Mesothelial cell of epicardium (in vitro differentiated cells): ENCODE results near the gene TGM2. TPM values are rescaled to one million over a fixed set of nuclear protein-coding genes. Genes with fewer than 3 reads are reported as not detected.

Experiments
- DNase-seq, 2 experiments: peaks; one replicate each; pipeline ENCODE4 v3.0.0; 2021; ENCODE audit warnings: low spot score in 2 of 2; ENCODE audit not compliant: unreplicated experiment in 2 of 2
- H3K27ac Mint-ChIP-seq: 2 replicates; pipeline ENCODE4 v1.8.0; 2021; ENCODE audit warnings: mixed read lengths
- H3K27me3 Mint-ChIP-seq: 2 replicates; pipeline ENCODE4 v1.8.0; 2021; ENCODE audit warnings: low read depth, mixed read lengths
- H3K36me3 Mint-ChIP-seq: 2 replicates; pipeline ENCODE4 v1.8.0; 2021; ENCODE audit warnings: mixed read lengths
- H3K4me1 Mint-ChIP-seq: 2 replicates; pipeline ENCODE4 v1.8.0; 2021; ENCODE audit warnings: mixed read lengths
- H3K4me3 Mint-ChIP-seq: 2 replicates; pipeline ENCODE4 v1.8.0; 2021; ENCODE audit warnings: mild to moderate bottlenecking, moderate library complexity, mixed read lengths
- H3K9me3 Mint-ChIP-seq: 2 replicates; pipeline ENCODE4 v1.8.0; 2021; ENCODE audit warnings: mixed read lengths
- total RNA-seq: library from RNA; stranded (reverse); gene quantifications from 3 replicates; pipeline ENCODE4 v1.2.1, GENCODE V29; 2021
- TF ChIP-seq, protein P1 (sequence below): fragments of 200-600 bp; sonication (generic); IDR thresholded peaks from one replicate; pipeline ENCODE4 v1.5.0; 2021; ENCODE audit warnings: antibody characterized with exemption; ENCODE audit not compliant: unreplicated experiment

The TGM2 gene
- total RNA-seq, 1 donor from 2014 or later: 35.7 TPM

DNA sequence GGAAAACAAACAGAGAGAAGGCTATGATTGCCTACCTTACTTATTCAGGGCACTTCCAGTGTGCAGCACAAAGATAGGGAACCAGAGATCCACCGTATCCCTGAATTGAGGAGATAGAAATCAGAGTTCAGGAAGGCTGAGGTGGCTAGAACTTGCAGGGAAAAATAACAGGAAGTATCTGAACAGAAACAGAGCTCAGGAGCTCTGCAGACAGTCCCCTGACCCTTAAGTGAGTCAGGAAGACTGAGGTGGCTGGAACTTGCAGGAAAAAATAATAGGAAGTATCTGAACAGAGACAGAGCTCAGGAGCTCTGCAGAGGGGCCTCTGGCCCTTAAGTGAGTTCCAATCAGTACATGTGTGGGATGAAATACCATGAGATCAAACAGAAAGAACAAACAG lies 66.1 kb downstream of the TGM2 start:
- Mint-ChIP-seq H3K36me3 (peaks cover 16% of the 10 kb centered on the region), H3K9me3 (peaks cover 28% of the 10 kb centered on the region)

DNA sequence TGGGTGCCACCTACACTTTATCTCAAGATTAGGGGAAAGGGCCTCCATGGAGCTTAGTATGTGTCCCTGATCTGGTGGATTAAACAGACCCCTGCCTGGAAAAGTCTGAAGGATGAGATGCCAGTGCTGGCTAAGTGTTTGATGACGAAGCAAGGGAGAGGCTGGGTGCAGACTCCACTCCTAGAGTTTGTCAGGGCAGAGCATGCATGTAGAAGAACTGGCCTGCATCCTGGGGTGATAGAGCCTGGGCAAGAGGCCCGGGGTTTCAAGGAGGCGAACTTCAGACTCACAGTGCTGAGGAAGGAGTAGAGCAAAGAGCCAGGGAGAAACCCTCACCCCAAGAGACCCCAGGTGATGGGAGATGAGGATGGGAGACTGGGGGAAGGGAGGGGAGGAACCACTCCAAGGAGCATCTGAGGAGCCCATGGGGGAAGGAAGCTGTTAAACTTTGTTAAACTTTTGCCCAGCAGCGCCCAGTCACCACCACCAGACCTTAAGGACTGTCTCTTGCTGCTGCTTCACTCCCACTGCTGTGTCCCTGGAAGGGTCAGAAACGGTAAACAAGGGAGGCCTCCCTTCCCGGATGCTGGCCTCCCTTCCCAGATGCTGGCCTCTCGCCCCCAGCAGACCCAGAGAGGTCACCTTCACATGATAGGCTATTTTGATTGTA lies 69.9 kb downstream of the TGM2 start:
- H3K36me3 Mint-ChIP-seq: peaks cover 10% of the 10 kb centered on the region
- TF ChIP-seq, protein P1, sequence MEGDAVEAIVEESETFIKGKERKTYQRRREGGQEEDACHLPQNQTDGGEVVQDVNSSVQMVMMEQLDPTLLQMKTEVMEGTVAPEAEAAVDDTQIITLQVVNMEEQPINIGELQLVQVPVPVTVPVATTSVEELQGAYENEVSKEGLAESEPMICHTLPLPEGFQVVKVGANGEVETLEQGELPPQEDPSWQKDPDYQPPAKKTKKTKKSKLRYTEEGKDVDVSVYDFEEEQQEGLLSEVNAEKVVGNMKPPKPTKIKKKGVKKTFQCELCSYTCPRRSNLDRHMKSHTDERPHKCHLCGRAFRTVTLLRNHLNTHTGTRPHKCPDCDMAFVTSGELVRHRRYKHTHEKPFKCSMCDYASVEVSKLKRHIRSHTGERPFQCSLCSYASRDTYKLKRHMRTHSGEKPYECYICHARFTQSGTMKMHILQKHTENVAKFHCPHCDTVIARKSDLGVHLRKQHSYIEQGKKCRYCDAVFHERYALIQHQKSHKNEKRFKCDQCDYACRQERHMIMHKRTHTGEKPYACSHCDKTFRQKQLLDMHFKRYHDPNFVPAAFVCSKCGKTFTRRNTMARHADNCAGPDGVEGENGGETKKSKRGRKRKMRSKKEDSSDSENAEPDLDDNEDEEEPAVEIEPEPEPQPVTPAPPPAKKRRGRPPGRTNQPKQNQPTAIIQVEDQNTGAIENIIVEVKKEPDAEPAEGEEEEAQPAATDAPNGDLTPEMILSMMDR: no peak
- peaks cover 13% of the 10 kb centered on the region for H3K9me3 Mint-ChIP-seq
- H3K4me1 Mint-ChIP-seq: peaks cover 10% of the 10 kb centered on the region
- H3K27me3 Mint-ChIP-seq: no peaks in the 10 kb centered on the region
- no peak overlapping the region for H3K4me3 Mint-ChIP-seq
- peak overlapping the region; percentile 51 for H3K27ac Mint-ChIP-seq
- no peak for DNase-seq

More for the DNA sequence above, 66.1 kb downstream of the TGM2 start:
- peaks cover 6% of the 10 kb centered on the region for H3K4me1 Mint-ChIP-seq
- TF ChIP-seq, protein P1: no peak
- no peak overlapping the region for H3K27ac Mint-ChIP-seq
- no peaks in the 10 kb centered on the region for H3K27me3 Mint-ChIP-seq
- DNase-seq: no peak
- no peak overlapping the region for H3K4me3 Mint-ChIP-seq

DNA sequence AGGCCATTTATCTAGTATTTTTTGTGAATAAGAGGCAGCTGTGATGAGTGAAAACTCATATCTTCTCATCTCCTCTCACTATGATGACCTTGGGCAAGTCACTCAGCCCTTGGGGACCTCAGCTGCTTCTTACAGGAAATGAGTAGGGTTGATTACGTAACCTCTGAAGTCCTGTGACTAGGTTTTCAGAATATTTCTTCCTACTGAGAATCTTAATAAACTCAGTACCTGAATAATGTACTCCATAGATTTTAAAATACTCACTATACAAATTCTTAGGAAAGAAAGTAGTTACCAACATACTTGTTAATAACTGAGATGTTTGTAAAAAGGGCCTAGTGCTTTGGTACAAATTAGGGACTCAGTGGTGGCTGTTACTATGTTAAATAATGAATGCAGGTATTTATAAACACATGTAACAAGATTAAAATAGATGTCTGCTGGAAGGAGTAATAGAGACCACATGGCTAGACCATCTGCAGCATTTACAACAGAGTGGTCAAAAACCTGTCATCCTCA lies 70.6 kb downstream of the TGM2 start:
- H3K36me3 Mint-ChIP-seq: peaks cover 9% of the 10 kb centered on the region
- H3K4me1 Mint-ChIP-seq: peaks cover 10% of the 10 kb centered on the region
- H3K4me3 Mint-ChIP-seq: no peak overlapping the region
- peaks cover 5% of the 10 kb centered on the region for H3K9me3 Mint-ChIP-seq
- no peak for DNase-seq
- H3K27me3 Mint-ChIP-seq: no peaks in the 10 kb centered on the region
- peak overlapping the region; percentile 51 for H3K27ac Mint-ChIP-seq
- TF ChIP-seq, protein P1: no peak

DNA sequence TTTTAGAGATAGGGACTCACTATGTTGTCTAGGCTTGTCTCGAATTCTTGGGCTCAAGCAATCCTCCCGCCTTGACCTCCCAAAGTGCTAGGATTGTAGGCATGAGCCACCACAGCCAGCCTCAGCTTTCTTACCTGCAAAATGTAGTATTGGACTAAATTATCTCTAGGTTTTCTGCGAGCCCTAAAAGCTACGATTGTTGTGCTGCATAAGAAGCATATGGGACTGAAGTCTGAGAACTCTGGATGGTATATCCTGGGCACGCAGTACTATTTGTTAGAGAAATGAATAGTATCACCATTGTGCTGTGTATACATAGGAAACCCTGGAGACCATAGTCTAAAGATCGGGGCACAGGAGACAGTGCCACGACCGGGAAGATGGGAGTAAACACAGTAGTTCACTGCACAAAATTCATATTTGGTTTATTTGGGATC lies 71.4 kb downstream of the TGM2 start:
- TF ChIP-seq, protein P1: no peak
- no peaks in the 10 kb centered on the region for H3K9me3 Mint-ChIP-seq
- H3K36me3 Mint-ChIP-seq: peaks cover 11% of the 10 kb centered on the region
- no peaks in the 10 kb centered on the region for H3K27me3 Mint-ChIP-seq
- H3K4me1 Mint-ChIP-seq: peaks cover 12% of the 10 kb centered on the region
- no peak overlapping the region for H3K4me3 Mint-ChIP-seq
- no peak overlapping the region for H3K27ac Mint-ChIP-seq
- no peak for DNase-seq

DNA sequence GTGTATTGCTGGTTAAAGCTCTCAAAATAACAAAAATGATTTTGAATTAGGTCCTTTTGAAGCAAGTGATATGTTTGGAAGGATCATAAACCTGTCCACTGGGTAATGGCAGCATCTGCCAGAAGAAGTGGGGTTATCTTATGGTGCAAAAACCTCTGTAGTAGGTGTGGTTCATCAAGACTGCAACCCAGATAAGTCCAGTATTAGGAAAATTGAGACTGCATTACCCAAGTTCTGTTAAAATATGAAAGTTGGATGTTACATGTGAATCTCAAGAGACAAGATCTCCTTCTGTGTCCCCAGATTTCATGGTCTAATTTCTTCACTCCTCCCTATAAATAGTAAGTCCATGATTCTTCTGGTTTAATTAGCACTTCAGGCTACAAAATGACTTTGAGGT lies 72.2 kb downstream of the TGM2 start:
- Mint-ChIP-seq H3K9me3 (no peaks in the 10 kb centered on the region), H3K4me3 (no peak overlapping the region), H3K36me3 (peaks cover 18% of the 10 kb centered on the region), H3K27ac (no peak overlapping the region), H3K4me1 (peaks cover 17% of the 10 kb centered on the region), H3K27me3 (no peaks in the 10 kb centered on the region)
- no peak for DNase-seq
- TF ChIP-seq, protein P1: no peak
